ENCODE results near the gene SPNS1.
A peak's percentile ranks its signal among the peaks of the same experiment; 100 is the strongest.

Gene SPNS1

GRCh38 chr16:28981517-28981916 lies 6.9 kb downstream of the SPNS1 start:
- ChIA-PET POLR2A (no interaction called here), CTCF (no interaction called here)
- DNase-seq (ENCODE audit: extremely low spot score) = peak; percentile 51
- TF ChIP-seq CTCF (IDR thresholded peaks at IDR 0.05; ENCODE audit: control extremely low read depth, extremely low read depth, low read depth, missing control alignments) = peak; percentile 13

GRCh38 chr16:28982418-28982817 lies 7.8 kb downstream of the SPNS1 start:
- no peak for TF ChIP-seq CTCF (IDR thresholded peaks at IDR 0.05; ENCODE audit: control extremely low read depth, extremely low read depth, low read depth, missing control alignments)
- CTCF ChIA-PET = no interaction called here
- POLR2A ChIA-PET = no interaction called here
- DNase-seq (ENCODE audit: extremely low spot score) = no peak

GRCh38 chr16:28982949-28983348 lies 8.4 kb downstream of the SPNS1 start:
- POLR2A ChIA-PET = no interaction called here
- CTCF ChIA-PET = no interaction called here
- no peak for TF ChIP-seq CTCF (IDR thresholded peaks at IDR 0.05; ENCODE audit: control extremely low read depth, extremely low read depth, low read depth, missing control alignments)
- DNase-seq (ENCODE audit: extremely low spot score) = no peak

GRCh38 chr16:28983644-28984043 lies 9.1 kb downstream of the SPNS1 start:
- DNase-seq (ENCODE audit: extremely low spot score) = no peak
- POLR2A ChIA-PET = no interaction called here
- CTCF ChIA-PET = interaction anchor here (3.8 kb wide), 1 partner anchor 10 kb away, joined by 16 read pairs; the partner anchor contains the start of gene SPNS1

GRCh38 chr16:28984091-28984490 lies 9.5 kb downstream of the SPNS1 start:
- no peak for TF ChIP-seq CTCF (IDR thresholded peaks at IDR 0.05; ENCODE audit: control extremely low read depth, extremely low read depth, low read depth, missing control alignments)
- ChIA-PET POLR2A (no interaction called here), CTCF (interaction anchor here (3.8 kb wide), 1 partner anchor 10 kb away, joined by 16 read pairs; the partner anchor contains the start of gene SPNS1)
- no peak for DNase-seq (ENCODE audit: extremely low spot score)

More at GRCh38 chr16:28983644-28984043, 9.1 kb downstream of the SPNS1 start:
- no peak for TF ChIP-seq CTCF (IDR thresholded peaks at IDR 0.05; ENCODE audit: control extremely low read depth, extremely low read depth, low read depth, missing control alignments)

- DNase-seq (ENCODE audit: extremely low spot score) = peak; percentile 48
- TF ChIP-seq CTCF (IDR thresholded peaks at IDR 0.05; ENCODE audit: control extremely low read depth, extremely low read depth, low read depth, missing control alignments) = no peak
- ChIA-PET CTCF (interaction anchor here (3.8 kb wide), 1 partner anchor 11 kb away, joined by 16 read pairs; the partner anchor contains the start of gene SPNS1), POLR2A (interaction anchor here (0.6 kb wide), 2 partner anchors 8 to 84 kb away, joined by 3 to 4 read pairs; no protein-coding TSS in a partner anchor)
These were observed 10.1 kb downstream of the SPNS1 start, which contains the start of gene LAT for GRCh38 chr16:28984619-28985135. LAT (plus strand) TSS chr16:28985052; CDS start chr16:28985418, 366 bp downstream.

All from GM10248 (cell line).